Glomerular endothelial cell (primary cell): Measurements from ENCODE around the gene SEPHS1. TPM values are rescaled to one million over a fixed set of nuclear protein-coding genes. Genes with fewer than 3 reads are reported as not detected.
"Not testable (repeated sequence)": the region's sequence is repeated elsewhere in the genome, so short reads cannot be mapped to it uniquely, and the experiment has no call there.

ENCODE experiments used
- DNase-seq: peaks from one replicate; pipeline ENCODE4 v3.0.0-alpha.2; 2011; ENCODE audit warnings: low read depth, low spot score; ENCODE audit errors: extremely low read depth
- total RNA-seq: library from RNA; depleted of rRNA; stranded (reverse); fragments of >200 nt; gene quantifications from 2 replicates; pipeline ENCODE4 v1.2.3, GENCODE V29; 2015

SEPHS1 gene
- total RNA-seq, 1 donor from 2014 or later: 43.7 TPM

DNA sequence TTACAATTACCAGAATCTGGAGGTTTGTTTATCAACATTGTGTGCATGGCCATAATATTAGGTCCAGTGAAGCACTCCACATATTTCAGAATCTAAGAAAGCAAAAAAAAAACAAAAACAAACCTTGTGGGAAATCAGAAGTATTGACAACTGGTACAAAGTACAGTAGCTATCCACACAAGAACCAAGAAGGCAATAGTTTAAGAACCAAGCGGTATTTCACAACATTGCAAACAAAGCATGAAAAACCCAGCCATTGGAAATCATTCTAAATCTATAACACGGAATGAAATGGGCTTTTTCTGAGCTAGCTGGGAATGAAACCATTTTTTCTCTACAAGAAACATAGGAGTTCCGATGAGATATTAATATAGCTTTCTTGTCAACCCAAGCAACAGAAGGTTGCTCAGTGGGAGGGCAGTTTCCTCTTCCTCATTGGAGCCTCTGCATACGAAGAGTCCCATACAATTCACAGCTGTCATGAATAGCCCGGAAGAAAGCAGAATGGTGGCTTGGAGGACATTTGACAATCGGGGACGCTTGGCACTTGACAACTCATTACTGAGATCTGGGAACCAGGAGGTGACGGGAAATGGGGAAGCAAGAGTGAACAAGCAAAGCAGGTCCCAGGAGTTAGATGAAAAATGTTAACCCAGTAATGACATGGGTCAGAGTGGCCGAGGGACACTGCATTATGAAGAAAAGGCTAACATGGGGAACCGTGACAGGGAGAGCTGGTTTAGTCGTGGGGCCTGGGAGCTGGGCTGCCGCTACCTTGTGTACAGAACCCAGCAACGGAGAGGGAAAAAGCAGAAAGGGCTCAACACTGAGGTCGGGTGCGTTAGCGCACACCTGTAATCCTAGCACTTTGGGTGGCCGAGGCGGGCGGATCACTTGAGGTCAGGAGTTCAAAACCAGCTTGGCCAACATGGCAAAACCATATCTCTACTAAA is 56.0 kb downstream of the SEPHS1 start:
- DNase-seq: no peak

DNA sequence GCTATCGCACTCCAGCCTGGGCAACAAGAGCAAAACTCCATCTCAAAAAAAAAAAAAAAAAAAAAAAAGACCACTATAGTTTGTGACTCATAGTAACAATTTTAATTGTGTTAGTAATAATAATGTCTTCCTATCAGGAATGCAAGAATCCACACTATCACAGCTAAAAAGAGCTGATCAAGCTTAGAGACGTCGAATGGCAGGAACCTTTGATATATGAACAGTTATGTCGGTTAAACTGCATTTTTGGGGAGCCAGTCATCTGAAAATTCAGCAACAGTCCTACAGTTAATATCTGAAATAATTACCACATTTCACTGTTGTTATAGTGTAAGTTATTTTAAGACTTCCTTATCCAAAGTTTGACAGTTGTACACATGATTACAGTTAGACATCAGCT is 57.0 kb downstream of the SEPHS1 start:
- no peak for DNase-seq

DNA sequence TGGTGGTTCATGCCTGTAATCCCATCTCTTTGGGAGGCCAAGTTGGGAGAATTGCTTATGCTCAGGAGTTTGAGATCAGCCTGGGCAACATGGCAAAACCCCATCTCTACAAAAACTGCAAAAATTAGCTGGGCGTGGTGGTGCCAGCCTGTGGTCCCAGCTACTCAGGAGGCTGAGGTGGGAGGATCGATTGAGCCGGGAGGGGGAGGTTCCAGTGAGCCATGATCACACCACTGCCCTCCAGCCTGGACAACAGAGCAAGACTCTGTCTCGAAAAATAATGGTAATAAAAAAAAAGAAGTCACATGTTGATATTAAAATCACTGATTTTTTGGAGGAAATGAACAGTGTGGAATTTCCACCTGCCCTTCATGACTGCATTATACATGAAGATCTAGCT is 64.0 kb downstream of the SEPHS1 start:
- DNase-seq: no peak

DNA sequence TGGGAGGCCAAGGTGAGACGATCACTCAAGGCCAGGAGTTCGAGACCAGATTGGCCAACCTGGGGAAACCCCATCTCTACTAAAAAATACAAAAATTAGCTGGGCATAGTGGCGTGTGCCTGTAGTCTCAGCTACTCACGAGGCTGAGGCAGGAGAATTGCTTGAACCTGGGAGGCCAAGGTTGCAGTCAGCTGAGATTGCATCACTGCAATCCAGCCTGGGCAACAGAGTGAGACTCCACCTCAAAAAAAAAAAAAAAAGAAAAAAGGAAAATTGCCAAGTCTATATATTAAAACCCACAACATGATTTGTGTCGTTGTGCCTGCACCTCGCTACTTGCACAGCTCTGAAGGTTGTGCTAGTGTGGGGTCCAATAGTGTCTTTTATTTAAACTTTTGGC is 65.7 kb downstream of the SEPHS1 start:
- not testable (repeated sequence) for DNase-seq

GRCh38 chr10:13276749-13277365 is 71.2 kb downstream of the SEPHS1 start:
- DNase-seq: no peak

- not testable (repeated sequence) for DNase-seq
These were observed 71.9 kb downstream of the SEPHS1 start for GRCh38 chr10:13276146-13276545.

DNA sequence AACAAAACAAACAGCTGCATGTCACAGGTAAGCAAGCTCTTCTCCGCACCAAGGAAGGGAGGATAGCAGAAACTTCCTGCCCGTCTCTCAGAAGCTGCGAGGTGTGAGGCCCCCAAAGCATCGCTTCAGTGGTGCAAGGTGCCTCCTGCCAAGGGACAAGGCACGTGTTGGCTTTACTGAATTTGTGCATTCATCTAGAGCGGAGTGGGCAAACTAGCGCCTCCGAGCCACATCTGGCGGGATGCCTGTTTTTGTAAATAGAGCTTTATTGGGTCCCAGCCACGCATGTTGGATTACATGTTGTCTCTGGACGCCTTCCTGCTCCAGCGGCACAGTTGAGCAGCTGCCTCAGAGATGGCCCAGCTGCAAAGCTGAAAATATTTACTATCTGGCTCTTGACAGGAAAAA is 75.9 kb downstream of the SEPHS1 start:
- DNase-seq: no peak

DNA sequence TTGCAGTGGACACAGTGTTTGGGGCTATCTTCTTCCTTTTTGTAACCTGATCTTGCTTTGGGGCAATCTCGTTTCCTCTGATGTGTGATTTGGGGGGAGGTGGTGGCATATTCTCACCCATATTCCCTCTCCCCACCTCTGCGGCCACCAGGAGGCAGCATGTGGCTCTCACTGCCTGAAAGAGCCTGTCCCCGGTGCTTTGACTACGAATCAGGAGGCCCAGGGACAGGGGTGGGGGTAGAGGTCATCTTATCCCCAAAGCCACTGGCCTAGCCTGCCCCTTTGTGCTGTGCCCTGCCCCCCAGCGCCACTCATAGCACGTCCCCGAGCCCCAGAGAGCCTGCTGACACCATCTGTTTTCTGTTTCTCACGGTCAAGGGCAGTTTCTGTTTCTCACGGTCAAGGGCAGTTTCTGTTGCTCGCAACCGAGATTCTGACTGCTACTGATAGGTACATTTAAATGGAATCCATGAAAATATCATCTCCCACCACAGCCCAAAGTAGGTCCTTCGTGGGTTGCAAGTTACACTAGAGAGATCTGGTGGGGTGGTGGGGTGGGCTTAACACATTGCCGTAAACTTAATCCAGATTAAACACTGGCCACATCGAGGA is 76.4 kb downstream of the SEPHS1 start:
- no peak for DNase-seq

DNA sequence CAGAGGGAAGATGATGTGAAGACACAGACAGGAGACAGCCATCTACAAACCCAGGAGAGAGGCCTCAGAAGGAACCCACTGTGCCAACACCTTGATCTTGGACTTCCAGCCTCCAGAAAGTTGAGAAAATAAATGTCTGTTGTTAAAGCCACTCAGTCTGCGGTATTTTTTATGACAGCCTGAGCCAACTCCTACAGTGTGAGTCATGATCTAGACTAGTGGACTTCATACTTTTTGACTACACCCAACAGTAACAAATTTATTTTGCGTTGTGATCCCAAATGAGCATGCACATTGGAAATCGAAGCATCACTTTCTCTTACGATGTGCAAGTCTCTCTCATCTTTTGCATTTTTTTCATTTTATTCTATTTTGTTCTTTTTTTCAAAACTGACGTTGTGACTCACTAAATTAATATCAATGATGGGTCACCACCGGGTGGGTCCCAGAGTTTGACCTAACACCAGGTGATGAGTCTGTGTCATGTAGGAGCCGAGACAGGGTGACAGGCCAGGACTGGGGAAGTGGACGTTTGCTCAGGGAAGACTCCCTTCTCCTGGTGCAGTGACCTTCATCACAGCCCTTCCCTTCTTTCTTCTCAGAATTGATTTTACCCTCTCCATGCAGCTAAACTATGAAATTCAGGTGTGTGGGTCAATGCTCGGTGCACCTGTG is 77.1 kb downstream of the SEPHS1 start:
- no peak for DNase-seq

DNA sequence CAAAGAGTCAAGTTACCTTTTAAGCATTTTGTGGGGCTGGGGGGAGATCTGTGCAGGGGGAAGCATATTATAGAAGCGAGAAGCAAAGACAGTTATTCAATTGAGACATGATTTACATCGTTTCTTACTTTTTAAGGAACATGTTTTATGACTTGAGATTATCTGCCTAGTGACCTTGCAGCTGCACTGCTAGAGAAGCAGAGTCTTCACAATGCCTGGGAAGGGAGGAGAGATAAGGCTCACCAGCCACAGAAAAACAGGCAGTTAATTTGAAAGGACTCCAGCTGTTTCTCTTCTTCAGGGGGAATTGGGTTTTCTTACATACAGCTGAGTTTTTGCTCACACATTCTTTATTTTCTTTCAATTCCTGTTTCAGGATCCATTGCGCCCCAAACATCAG is 79.3 kb downstream of the SEPHS1 start:
- no peak for DNase-seq

GRCh38 chr10:13268310-13268709 is 79.8 kb downstream of the SEPHS1 start:
- no peak for DNase-seq

Other genes with a start within 250 kb of the SEPHS1 start
- 114 and 126 TPM in 2 replicates for gene OPTN, start 248.1 kb downstream of the SEPHS1 start, total RNA-seq
- gene MCM10, start 186.7 kb downstream of the SEPHS1 start, total RNA-seq: 2.9 and 13.2 TPM in 2 replicates
- gene UCMA, start 113.9 kb downstream of the SEPHS1 start, total RNA-seq: not detected in 2 replicates
- gene PHYH, start 48.2 kb downstream of the SEPHS1 start, total RNA-seq: 17.1 and 17.2 TPM in 2 replicates
- 13.8 and 18.3 TPM in 2 replicates for gene BEND7, start 180.7 kb upstream of the SEPHS1 start, total RNA-seq
- gene PRPF18, start 238.7 kb upstream of the SEPHS1 start, total RNA-seq: 16.8 and 18.4 TPM in 2 replicates